ENCODE measurements around the gene HSPBP1. TPM values are rescaled to one million over a fixed set of nuclear protein-coding genes. Genes with fewer than 3 reads are reported as not detected.
A peak's percentile ranks its signal among the peaks of the same experiment; 100 is the strongest.

Gene HSPBP1
- total RNA-seq, 1 experiment from 2014 or later: 35.0 TPM

DNA sequence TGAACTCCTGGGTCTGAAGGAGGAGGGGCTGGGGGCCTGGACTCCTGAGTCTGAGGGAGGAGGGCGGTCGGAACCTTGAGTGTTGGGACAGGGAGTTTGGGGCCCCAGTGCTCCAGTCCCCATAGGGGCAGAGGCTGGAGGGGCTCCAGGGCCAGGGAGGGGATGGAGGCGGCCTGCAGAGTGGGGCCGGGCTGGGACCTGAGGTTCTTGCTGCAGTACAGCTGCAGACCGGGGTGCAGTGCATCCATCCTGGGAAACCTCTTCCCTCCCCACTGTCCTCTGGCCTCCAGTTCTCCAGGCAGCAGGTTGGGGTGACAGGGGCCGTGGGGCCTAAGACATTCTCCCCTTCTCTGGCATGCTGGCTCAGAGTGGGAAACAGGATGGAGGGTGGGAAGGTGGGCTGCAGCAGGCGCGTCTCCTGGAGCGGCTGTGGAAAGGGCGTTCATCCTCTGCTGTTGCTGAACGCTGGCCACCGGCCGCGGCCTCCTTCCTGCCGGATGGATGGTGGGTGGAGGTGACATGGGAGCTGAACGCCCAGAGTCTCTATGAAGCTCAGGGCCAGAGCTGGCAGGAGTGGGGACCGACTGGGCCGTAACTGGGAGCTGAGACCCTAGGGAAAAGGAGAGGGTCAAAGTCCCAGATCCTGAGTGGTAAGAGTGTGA lies 5.5 kb upstream of the HSPBP1 start:
- Histone ChIP-seq H3K36me3 (ENCODE audit: insufficient read depth, low read length) (no peaks in the 10 kb centered on the region), H3K4me2 (ENCODE audit: low read depth, low read length, poor library complexity, severe bottlenecking) (no peak overlapping the region), H4K20me1 (ENCODE audit: insufficient read depth, low read depth, low read length) (no peaks in the 10 kb centered on the region), H3K9me3 (ENCODE audit: low read length) (no peaks in the 10 kb centered on the region), H3K4me3 (ENCODE audit: low read length) (no peak overlapping the region), H3K79me2 (ENCODE audit: low read length) (no peaks in the 10 kb centered on the region), H3K27me3 (ENCODE audit: low read length) (no peaks in the 10 kb centered on the region), H3K27ac (ENCODE audit: low read length) (no peak overlapping the region), H2AFZ (ENCODE audit: low read length) (no peak overlapping the region), H3K4me1 (ENCODE audit: low read length) (peaks cover 17% of the 10 kb centered on the region), H3K9ac (ENCODE audit: low read length) (peak overlapping the region; percentile 33; the same call in 1 of the 2 replicates), H3K9me2 (replicated peaks; ENCODE audit: insufficient read depth, low read length) (no peaks in the 10 kb centered on the region)
- no peak for DNase-seq

DNA sequence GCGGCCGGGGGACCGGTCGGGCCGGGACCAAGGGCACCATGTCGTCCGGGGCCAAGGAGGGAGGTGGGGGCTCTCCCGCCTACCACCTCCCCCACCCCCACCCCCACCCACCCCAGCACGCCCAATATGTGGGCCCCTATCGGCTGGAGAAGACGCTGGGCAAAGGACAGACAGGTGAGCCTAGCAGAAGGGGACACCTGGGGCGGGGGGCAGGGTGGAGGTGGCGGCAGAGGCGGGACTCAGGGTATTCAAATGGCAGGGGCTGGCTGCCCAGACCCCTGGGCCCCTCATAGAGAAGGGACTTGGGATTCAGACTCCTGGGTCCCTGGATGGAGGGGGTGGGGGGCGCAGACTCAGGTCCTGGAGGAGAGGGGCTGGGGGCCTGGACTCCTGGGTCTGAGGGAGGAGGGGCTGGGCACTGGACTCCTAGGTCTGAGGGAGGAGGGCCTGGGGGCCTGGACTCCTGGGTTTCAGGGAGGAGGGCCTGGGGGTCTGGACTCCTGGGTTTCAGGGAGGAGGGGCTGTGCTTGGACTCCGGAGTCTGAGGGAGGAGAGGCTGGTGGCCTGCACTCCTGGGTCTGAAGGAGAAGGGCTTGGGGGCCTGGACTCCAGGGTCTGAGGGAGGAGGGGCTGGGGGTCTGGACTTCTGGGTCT lies 4.6 kb upstream of the HSPBP1 start:
- Histone ChIP-seq H2AFZ (ENCODE audit: low read length) (no peak overlapping the region), H3K9ac (ENCODE audit: low read length) (peak overlapping the region; percentile 62), H3K4me1 (ENCODE audit: low read length) (peaks cover 18% of the 10 kb centered on the region), H3K27me3 (ENCODE audit: low read length) (no peaks in the 10 kb centered on the region), H3K79me2 (ENCODE audit: low read length) (peaks cover under 1% of the 10 kb centered on the region), H3K4me3 (ENCODE audit: low read length) (no peak overlapping the region; the same call in 1 of the 2 replicates), H3K9me2 (replicated peaks; ENCODE audit: insufficient read depth, low read length) (no peaks in the 10 kb centered on the region), H3K9me3 (ENCODE audit: low read length) (no peaks in the 10 kb centered on the region), H3K36me3 (ENCODE audit: insufficient read depth, low read length) (no peaks in the 10 kb centered on the region), H3K4me2 (ENCODE audit: low read depth, low read length, poor library complexity, severe bottlenecking) (peak overlapping the region; percentile 37), H3K27ac (ENCODE audit: low read length) (no peak overlapping the region), H4K20me1 (ENCODE audit: insufficient read depth, low read depth, low read length) (no peaks in the 10 kb centered on the region)
- DNase-seq: no peak

- H3K4me2 ChIP-seq (ENCODE audit: low read depth, low read length, poor library complexity, severe bottlenecking): peak within 1 kb of the TSS; percentile 58
- DNase-seq: peak; percentile 87
- peak within 1 kb of the TSS; percentile 74; the same call in 1 of the 2 replicates for H2AFZ ChIP-seq (ENCODE audit: low read length)
- peaks cover 24% of the 10 kb centered on the region for H3K4me1 ChIP-seq (ENCODE audit: low read length)
- H3K27me3 ChIP-seq (ENCODE audit: low read length): no peaks in the 10 kb centered on the region
- H3K36me3 ChIP-seq (ENCODE audit: insufficient read depth, low read length): no peaks in the 10 kb centered on the region
- H3K9me2 ChIP-seq (replicated peaks; ENCODE audit: insufficient read depth, low read length): no peaks in the 10 kb centered on the region
- no peaks in the 10 kb centered on the region for H4K20me1 ChIP-seq (ENCODE audit: insufficient read depth, low read depth, low read length)
- peak within 1 kb of the TSS; percentile 35; the same call in 1 of the 2 replicates for H3K27ac ChIP-seq (ENCODE audit: low read length)
- peaks cover 8% of the 10 kb centered on the region for H3K79me2 ChIP-seq (ENCODE audit: low read length)
- peak within 1 kb of the TSS; percentile 55; the same call in 1 of the 2 replicates for H3K4me3 ChIP-seq (ENCODE audit: low read length)
- H3K9ac ChIP-seq (ENCODE audit: low read length): peak within 1 kb of the TSS; percentile 72
- no peaks in the 10 kb centered on the region for H3K9me3 ChIP-seq (ENCODE audit: low read length)
Measured at GRCh38 chr19:55283548-55284377, 3.9 kb upstream of the HSPBP1 start, which contains the start of gene BRSK1. Gene BRSK1, plus strand, starts transcription at chr19:55283997. Its CDS starts 446 bp downstream, at chr19:55284443.

GRCh38 chr19:55279340-55279739 lies 570 bp downstream of the HSPBP1 start:
- Histone ChIP-seq H3K27ac (ENCODE audit: low read length) (peak overlapping the region; percentile 95), H3K4me3 (ENCODE audit: low read length) (peak overlapping the region; percentile 72), H3K4me2 (ENCODE audit: low read depth, low read length, poor library complexity, severe bottlenecking) (peak overlapping the region; percentile 95), H3K79me2 (ENCODE audit: low read length) (peaks cover 34% of the 10 kb centered on the region), H3K9me2 (replicated peaks; ENCODE audit: insufficient read depth, low read length) (no peaks in the 10 kb centered on the region), H3K36me3 (ENCODE audit: insufficient read depth, low read length) (peaks cover 8% of the 10 kb centered on the region; the same call in 1 of the 2 replicates), H3K9me3 (ENCODE audit: low read length) (no peaks in the 10 kb centered on the region), H2AFZ (ENCODE audit: low read length) (no peak overlapping the region), H4K20me1 (ENCODE audit: insufficient read depth, low read depth, low read length) (no peaks in the 10 kb centered on the region), H3K27me3 (ENCODE audit: low read length) (no peaks in the 10 kb centered on the region), H3K9ac (ENCODE audit: low read length) (peak overlapping the region; percentile 80), H3K4me1 (ENCODE audit: low read length) (peaks cover 67% of the 10 kb centered on the region)
- DNase-seq: no peak

DNA sequence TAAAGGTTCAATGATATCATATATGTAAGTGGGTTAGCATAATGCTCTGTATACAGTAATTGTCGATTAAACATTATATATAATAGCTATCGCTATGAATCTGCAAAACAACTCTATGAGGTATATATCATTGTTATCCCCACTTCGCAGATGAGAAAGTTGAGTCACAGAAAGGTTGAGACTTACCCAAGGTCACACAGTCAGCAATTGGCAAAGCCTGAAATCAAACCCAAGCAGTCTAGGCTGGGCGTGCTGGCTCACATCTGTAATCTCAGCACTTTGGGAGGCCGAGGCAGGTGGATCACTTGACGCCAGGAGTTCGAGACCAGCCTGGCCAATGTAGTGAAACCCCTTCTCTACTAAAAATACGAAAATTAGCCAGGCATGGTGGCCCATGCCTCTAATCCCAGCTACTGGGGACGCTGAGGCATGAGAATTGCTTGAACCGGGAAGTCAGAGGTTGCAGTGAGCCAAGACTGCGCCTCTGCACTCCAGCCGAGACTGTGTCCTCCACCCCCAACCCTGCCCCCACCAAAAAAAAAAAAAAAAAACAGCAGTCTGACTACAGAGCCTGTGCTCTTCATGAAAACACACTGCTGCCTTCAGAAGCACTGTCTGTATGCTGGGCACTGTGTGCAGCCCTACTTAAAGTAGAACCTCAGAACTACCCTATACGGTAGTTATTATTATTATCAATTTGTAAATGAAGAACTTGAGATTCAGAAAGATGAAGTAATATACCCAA lies 1.3 kb downstream of the HSPBP1 start:
- Histone ChIP-seq H3K9ac (ENCODE audit: low read length) (peak overlapping the region; percentile 80), H3K27me3 (ENCODE audit: low read length) (no peaks in the 10 kb centered on the region), H3K79me2 (ENCODE audit: low read length) (peaks cover 35% of the 10 kb centered on the region), H3K4me1 (ENCODE audit: low read length) (peaks cover 66% of the 10 kb centered on the region), H4K20me1 (ENCODE audit: insufficient read depth, low read depth, low read length) (no peaks in the 10 kb centered on the region), H3K9me3 (ENCODE audit: low read length) (no peaks in the 10 kb centered on the region), H3K4me2 (ENCODE audit: low read depth, low read length, poor library complexity, severe bottlenecking) (peak overlapping the region; percentile 95), H2AFZ (ENCODE audit: low read length) (no peak overlapping the region), H3K27ac (ENCODE audit: low read length) (peak overlapping the region; percentile 95), H3K9me2 (replicated peaks; ENCODE audit: insufficient read depth, low read length) (no peaks in the 10 kb centered on the region), H3K4me3 (ENCODE audit: low read length) (peak overlapping the region; percentile 72), H3K36me3 (ENCODE audit: insufficient read depth, low read length) (peaks cover 13% of the 10 kb centered on the region; the same call in 1 of the 2 replicates)
- no peak for DNase-seq

DNA sequence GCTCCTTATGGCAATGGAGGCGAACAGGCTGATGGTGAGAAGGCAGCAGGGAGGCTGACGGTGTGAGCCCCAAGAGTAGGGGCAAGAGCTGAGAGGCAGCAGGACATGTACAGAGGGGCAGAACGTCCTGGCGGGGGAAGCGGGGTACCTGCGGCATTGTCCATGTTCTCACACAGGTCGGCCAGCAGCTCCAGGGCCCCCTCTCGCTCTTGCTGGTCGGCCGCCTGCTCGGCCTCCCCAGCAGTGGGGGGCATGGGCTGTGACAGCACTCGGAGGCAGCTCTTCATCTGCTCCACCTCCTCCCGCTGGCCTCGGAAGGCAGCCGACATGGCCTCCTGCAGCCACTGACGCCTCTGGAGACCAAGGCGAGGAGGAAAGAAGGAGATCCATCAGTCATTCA lies 2.4 kb downstream of the HSPBP1 start:
- H3K79me2 ChIP-seq (ENCODE audit: low read length): peaks cover 35% of the 10 kb centered on the region
- no peaks in the 10 kb centered on the region for H4K20me1 ChIP-seq (ENCODE audit: insufficient read depth, low read depth, low read length)
- no peak for DNase-seq
- H3K36me3 ChIP-seq (ENCODE audit: insufficient read depth, low read length): peaks cover 15% of the 10 kb centered on the region; the same call in 1 of the 2 replicates
- peak overlapping the region; percentile 95 for H3K27ac ChIP-seq (ENCODE audit: low read length)
- H3K4me1 ChIP-seq (ENCODE audit: low read length): peaks cover 63% of the 10 kb centered on the region
- peak overlapping the region; percentile 80 for H3K9ac ChIP-seq (ENCODE audit: low read length)
- no peak overlapping the region for H2AFZ ChIP-seq (ENCODE audit: low read length)
- H3K9me2 ChIP-seq (replicated peaks; ENCODE audit: insufficient read depth, low read length): no peaks in the 10 kb centered on the region
- H3K4me3 ChIP-seq (ENCODE audit: low read length): peak overlapping the region; percentile 61
- H3K27me3 ChIP-seq (ENCODE audit: low read length): no peaks in the 10 kb centered on the region
- no peaks in the 10 kb centered on the region for H3K9me3 ChIP-seq (ENCODE audit: low read length)
- H3K4me2 ChIP-seq (ENCODE audit: low read depth, low read length, poor library complexity, severe bottlenecking): peak overlapping the region; percentile 95

GRCh38 chr19:55276720-55277430 lies 3.0 kb downstream of the HSPBP1 start:
- Histone ChIP-seq H2AFZ (ENCODE audit: low read length) (no peak overlapping the region), H4K20me1 (ENCODE audit: insufficient read depth, low read depth, low read length) (no peaks in the 10 kb centered on the region), H3K27me3 (ENCODE audit: low read length) (no peaks in the 10 kb centered on the region), H3K4me1 (ENCODE audit: low read length) (peaks cover 63% of the 10 kb centered on the region), H3K79me2 (ENCODE audit: low read length) (peaks cover 35% of the 10 kb centered on the region), H3K9me2 (replicated peaks; ENCODE audit: insufficient read depth, low read length) (no peaks in the 10 kb centered on the region), H3K9ac (ENCODE audit: low read length) (peak overlapping the region; percentile 80), H3K4me2 (ENCODE audit: low read depth, low read length, poor library complexity, severe bottlenecking) (peak overlapping the region; percentile 95), H3K27ac (ENCODE audit: low read length) (peak overlapping the region; percentile 95), H3K36me3 (ENCODE audit: insufficient read depth, low read length) (peaks cover 18% of the 10 kb centered on the region; the same call in 1 of the 2 replicates), H3K4me3 (ENCODE audit: low read length) (peak overlapping the region; percentile 61), H3K9me3 (ENCODE audit: low read length) (no peaks in the 10 kb centered on the region)
- DNase-seq: peak; percentile 84
